Islet of Langerhans (tissue), 1 donor: ENCODE data around the gene SLC2A2.
A peak's percentile ranks its signal among the peaks of the same experiment; 100 is the strongest.
"Not testable (repeated sequence)": the region's sequence is repeated elsewhere in the genome, so short reads cannot be mapped to it uniquely, and the experiment has no call there.

ENCODE experiments used
- FAIRE-seq: peaks from one replicate; lab custom pipeline; 2011; peaks lifted over from hg19 to GRCh38; lab: Jason Lieb, UNC

SLC2A2 gene

GRCh38 chr3:170982733-170983132, 43.8 kb downstream of the SLC2A2 start:
- no peak for FAIRE-seq

- FAIRE-seq, result peak; percentile 38
Observed at GRCh38 chr3:170980399-170980798, 46.1 kb downstream of the SLC2A2 start.

- peak; percentile 98 for FAIRE-seq
Observed at GRCh38 chr3:170977949-170978745, 48.4 kb downstream of the SLC2A2 start.

GRCh38 chr3:170976190-170976519, 50.4 kb downstream of the SLC2A2 start:
- FAIRE-seq, result no peak

- FAIRE-seq, result no peak
Observed at GRCh38 chr3:170975283-170976189, 51.0 kb downstream of the SLC2A2 start.

GRCh38 chr3:170974872-170975271, 51.6 kb downstream of the SLC2A2 start:
- FAIRE-seq, result no peak

- FAIRE-seq, result not testable (repeated sequence)
Observed at GRCh38 chr3:170972917-170973316, 53.6 kb downstream of the SLC2A2 start.

GRCh38 chr3:170967126-170967525, 59.4 kb downstream of the SLC2A2 start:
- no peak for FAIRE-seq

- no peak for FAIRE-seq
Observed at GRCh38 chr3:170966495-170966894, 60.0 kb downstream of the SLC2A2 start.

- peak; percentile 74 for FAIRE-seq
Observed at GRCh38 chr3:170962411-170962810, 64.1 kb downstream of the SLC2A2 start.

GRCh38 chr3:170961616-170962400, 64.7 kb downstream of the SLC2A2 start:
- peak; percentile 100 for FAIRE-seq

- FAIRE-seq, result no peak
Observed at GRCh38 chr3:170959457-170959856, 67.1 kb downstream of the SLC2A2 start.

- no peak for FAIRE-seq
Observed at GRCh38 chr3:170956647-170957046, 69.9 kb downstream of the SLC2A2 start.

GRCh38 chr3:170953736-170954135, 72.8 kb downstream of the SLC2A2 start:
- FAIRE-seq, result no peak

- FAIRE-seq, result no peak
Observed at GRCh38 chr3:170953229-170953628, 73.3 kb downstream of the SLC2A2 start.

GRCh38 chr3:170949211-170949610, 77.3 kb downstream of the SLC2A2 start:
- no peak for FAIRE-seq

- FAIRE-seq, result no peak
Observed at GRCh38 chr3:170947018-170947769, 79.3 kb downstream of the SLC2A2 start.
